ENCODE measurements around the gene CFAP77.

- TF ChIP-seq, protein P1, sequence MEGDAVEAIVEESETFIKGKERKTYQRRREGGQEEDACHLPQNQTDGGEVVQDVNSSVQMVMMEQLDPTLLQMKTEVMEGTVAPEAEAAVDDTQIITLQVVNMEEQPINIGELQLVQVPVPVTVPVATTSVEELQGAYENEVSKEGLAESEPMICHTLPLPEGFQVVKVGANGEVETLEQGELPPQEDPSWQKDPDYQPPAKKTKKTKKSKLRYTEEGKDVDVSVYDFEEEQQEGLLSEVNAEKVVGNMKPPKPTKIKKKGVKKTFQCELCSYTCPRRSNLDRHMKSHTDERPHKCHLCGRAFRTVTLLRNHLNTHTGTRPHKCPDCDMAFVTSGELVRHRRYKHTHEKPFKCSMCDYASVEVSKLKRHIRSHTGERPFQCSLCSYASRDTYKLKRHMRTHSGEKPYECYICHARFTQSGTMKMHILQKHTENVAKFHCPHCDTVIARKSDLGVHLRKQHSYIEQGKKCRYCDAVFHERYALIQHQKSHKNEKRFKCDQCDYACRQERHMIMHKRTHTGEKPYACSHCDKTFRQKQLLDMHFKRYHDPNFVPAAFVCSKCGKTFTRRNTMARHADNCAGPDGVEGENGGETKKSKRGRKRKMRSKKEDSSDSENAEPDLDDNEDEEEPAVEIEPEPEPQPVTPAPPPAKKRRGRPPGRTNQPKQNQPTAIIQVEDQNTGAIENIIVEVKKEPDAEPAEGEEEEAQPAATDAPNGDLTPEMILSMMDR (IDR thresholded peaks at IDR 0.05) = no peak
- no peak for TF ChIP-seq POLR2A (IDR thresholded peaks at IDR 0.05)
- TF ChIP-seq POLR2AphosphoS5 (IDR thresholded peaks at IDR 0.05) = no peak
Observed at GRCh38 chr9:132500193-132500592, 90.2 kb downstream of the CFAP77 start.

All from prostate gland (tissue), 2 donors.